Large intestine (tissue), 3 donors: ENCODE data around the gene NTSR1. TPM values are rescaled to one million over a fixed set of nuclear protein-coding genes. Genes with fewer than 3 reads are reported as not detected.

Experiments
- DNase-seq, 2 donors: peaks; one replicate each; pipeline versions ENCODE4 v3.0.0 to v3.0.0-alpha.2; 2013
- H3K27ac ChIP-seq: one replicate; pipeline ENCODE4 v1.5.1; 2013; ENCODE audit warnings: low read length
- H3K27me3 ChIP-seq: 2 replicates; pipeline ENCODE4 v1.6.1; 2013; ENCODE audit warnings: low read length; ENCODE audit not compliant: control insufficient read depth, insufficient read depth
- H3K36me3 ChIP-seq: 2 replicates; pipeline ENCODE4 v1.6.1; 2013; ENCODE audit warnings: low read length; ENCODE audit not compliant: control insufficient read depth, insufficient read depth
- H3K4me1 ChIP-seq: one replicate; pipeline ENCODE4 v1.6.1; 2013; ENCODE audit warnings: low read length; ENCODE audit not compliant: control insufficient read depth, insufficient read depth
- H3K4me3 ChIP-seq: one replicate; pipeline ENCODE4 v1.5.1; 2013; ENCODE audit warnings: low read length
- H3K9me3 ChIP-seq: one replicate; pipeline ENCODE4 v1.6.1; 2013; ENCODE audit warnings: mild to moderate bottlenecking, low read depth, low read length, moderate library complexity; ENCODE audit not compliant: control insufficient read depth
- WGBS: methylation state at CpG from one replicate; pipeline ENCODE4 v1.1.5; 2013; ENCODE audit warnings: low lambda C conversion rate; ENCODE audit not compliant: insufficient coverage; 5-methylcytosine and 5-hydroxymethylcytosine counted together
- polyA plus RNA-seq: library from polyadenylated mRNA; unstranded; fragments of 120-200 nt; gene quantifications from one replicate; pipeline ENCODE4 v1.2.1, GENCODE V29; 2013

NTSR1 gene
- polyA plus RNA-seq, 1 donor, result 1.1 TPM

DNA sequence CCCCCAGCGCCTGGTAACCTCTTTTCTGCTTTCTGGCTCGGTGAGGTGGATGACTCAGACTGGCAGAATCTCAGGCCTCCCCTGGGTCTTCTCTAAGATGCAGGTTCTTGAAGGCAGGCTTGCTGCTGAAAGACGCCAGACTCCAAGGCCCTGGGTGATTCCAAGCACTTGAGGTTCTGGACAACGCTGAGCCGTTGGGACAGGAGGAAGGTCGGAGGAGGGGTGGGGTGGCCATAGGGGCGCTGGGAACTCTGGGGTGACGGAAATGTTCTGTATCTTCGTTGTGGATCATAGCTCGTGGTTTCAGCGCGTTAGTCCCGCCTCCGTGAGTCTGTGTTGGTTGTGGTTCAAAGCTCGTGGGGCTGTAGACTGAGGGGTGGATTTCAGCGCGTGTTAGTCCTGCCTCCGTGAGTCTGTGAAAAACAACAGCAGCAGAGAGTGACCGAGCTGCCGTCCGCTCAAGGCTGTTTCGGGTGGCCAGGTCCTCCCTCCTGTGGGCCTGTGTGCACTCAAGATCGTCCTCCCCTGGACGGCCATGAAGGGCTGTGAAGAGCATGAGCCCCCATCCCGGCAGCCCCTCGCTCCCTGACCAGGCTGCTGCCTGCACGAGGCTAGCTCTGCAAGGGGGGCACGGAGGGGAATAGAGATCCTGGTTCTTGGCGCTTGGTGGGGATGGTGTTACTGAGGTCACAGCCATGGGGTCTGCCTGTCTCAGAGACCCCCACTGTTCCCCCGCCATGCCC, 7.7 kb downstream of the NTSR1 start:
- Histone ChIP-seq H3K9me3 (no peaks in the 10 kb centered on the region), H3K27me3 (peaks cover 20% of the 10 kb centered on the region), H3K36me3 (no peaks in the 10 kb centered on the region), H3K4me3 (no peak overlapping the region), H3K4me1 (no peaks in the 10 kb centered on the region), H3K27ac (no peak overlapping the region)
- WGBS, result no CpG with 5 or more reads among the region's 30 CpGs
- no peak for DNase-seq

DNA sequence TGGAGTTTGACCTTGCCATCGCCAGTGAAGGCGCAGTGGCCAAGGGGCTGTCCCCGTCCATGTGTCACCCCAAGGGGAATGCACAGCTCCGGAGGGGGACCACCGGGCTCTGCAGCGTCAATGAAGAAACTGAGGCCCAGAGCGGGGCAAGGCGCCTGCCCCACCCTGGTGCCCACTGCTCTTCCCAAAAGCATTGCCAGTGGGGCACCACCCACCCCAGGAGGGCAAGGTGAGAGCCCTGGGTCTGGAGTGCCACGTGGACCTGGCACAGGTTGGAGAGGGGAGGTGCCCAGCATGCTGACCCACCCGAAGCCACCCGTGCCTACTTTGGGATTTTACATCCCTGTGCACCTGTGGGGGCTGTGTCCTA, 8.3 kb downstream of the NTSR1 start:
- WGBS, result no CpG with 5 or more reads among the region's 11 CpGs
- H3K27me3 ChIP-seq, result peaks cover 20% of the 10 kb centered on the region
- DNase-seq, result no peak
- no peaks in the 10 kb centered on the region for H3K9me3 ChIP-seq
- H3K27ac ChIP-seq, result no peak overlapping the region
- no peaks in the 10 kb centered on the region for H3K4me1 ChIP-seq
- no peak overlapping the region for H3K4me3 ChIP-seq
- H3K36me3 ChIP-seq, result no peaks in the 10 kb centered on the region

DNA sequence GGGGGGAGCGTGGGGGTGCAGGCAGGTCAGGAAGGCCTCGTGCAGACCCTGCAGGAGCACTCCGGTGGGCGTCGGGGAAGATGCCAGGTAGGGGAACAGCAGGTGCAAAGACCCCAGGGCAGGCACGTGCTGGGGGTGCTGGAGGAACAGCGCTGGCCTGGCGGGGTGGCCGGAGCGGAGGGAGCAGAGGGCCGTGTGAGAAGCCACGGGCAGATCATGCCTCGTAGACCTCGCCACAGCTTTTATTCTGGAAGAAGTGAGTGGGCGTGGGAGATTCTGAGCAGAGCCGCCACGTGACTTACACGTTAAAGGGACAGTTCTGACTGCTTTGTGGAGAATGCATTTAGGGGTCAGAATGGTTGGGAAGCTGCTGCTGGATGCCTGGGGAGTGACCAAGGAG, 9.3 kb downstream of the NTSR1 start:
- Histone ChIP-seq H3K27ac (no peak overlapping the region), H3K27me3 (peaks cover 18% of the 10 kb centered on the region)
- WGBS, result no CpG with 5 or more reads among the region's 18 CpGs

DNA sequence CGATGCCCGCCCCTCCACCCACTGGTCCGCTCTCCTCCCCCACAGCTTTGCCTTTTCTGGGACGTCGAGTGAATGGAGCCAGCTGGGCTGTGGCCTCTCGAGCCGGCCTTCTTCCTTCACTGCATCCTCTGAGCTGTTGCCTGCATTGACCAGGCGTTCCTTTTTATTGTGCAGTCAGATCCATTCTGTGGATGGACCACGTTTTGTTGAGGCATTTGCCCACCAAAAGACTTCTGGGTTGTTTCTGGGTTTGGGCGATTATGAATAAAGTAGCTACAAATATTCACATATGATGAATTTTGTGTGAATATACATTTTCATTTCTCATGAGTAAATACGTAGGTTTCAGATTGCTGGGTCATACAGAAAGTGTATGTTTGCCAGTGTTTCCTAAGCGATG, 9.9 kb downstream of the NTSR1 start:
- Histone ChIP-seq H3K4me3 (no peak overlapping the region), H3K36me3 (no peaks in the 10 kb centered on the region), H3K9me3 (no peaks in the 10 kb centered on the region), H3K4me1 (no peaks in the 10 kb centered on the region), H3K27me3 (peaks cover 15% of the 10 kb centered on the region), H3K27ac (no peak overlapping the region)
- DNase-seq, result no peak
- 80% methylated on average over 1 of the region's 12 CpGs for WGBS

More for the DNA sequence above, 9.3 kb downstream of the NTSR1 start:
- H3K4me1 ChIP-seq, result no peaks in the 10 kb centered on the region
- no peak for DNase-seq
- no peaks in the 10 kb centered on the region for H3K36me3 ChIP-seq
- H3K9me3 ChIP-seq, result no peaks in the 10 kb centered on the region
- no peak overlapping the region for H3K4me3 ChIP-seq

DNA sequence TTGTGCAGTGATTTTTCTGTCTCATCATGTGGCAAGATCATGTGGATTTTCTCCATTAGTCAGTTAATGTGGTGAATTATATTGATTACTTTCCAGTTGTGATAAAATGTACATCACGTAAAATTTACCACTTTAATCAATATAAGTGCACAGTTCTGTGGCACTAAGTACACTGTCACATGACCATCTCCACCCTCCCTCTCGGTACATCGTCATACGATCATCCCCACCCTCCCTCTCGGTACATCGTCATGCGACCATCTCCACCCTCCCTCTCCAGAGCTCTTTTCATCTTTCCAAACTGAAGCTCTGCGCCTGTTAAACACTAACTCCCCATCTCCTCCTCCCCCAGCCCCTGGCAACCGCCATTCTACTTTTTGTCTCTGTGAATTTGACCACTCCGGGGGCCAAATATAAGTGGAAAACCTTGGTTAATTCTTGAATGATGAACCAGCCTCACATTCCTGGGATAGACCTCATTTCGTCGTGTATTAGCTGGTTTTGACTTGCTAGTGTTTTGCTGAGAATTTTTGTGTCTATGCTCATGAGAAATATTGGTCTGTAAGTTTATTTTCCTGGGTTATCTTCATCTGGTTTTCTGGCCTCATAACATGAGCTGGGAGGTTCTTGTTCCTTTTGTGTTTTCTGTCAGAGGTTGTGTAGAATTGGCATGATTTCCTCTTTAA, 10.8 kb downstream of the NTSR1 start:
- H3K27me3 ChIP-seq, result peaks cover 12% of the 10 kb centered on the region
- no peak overlapping the region for H3K27ac ChIP-seq
- WGBS, result 80% methylated on average over 2 of the region's 12 CpGs

DNA sequence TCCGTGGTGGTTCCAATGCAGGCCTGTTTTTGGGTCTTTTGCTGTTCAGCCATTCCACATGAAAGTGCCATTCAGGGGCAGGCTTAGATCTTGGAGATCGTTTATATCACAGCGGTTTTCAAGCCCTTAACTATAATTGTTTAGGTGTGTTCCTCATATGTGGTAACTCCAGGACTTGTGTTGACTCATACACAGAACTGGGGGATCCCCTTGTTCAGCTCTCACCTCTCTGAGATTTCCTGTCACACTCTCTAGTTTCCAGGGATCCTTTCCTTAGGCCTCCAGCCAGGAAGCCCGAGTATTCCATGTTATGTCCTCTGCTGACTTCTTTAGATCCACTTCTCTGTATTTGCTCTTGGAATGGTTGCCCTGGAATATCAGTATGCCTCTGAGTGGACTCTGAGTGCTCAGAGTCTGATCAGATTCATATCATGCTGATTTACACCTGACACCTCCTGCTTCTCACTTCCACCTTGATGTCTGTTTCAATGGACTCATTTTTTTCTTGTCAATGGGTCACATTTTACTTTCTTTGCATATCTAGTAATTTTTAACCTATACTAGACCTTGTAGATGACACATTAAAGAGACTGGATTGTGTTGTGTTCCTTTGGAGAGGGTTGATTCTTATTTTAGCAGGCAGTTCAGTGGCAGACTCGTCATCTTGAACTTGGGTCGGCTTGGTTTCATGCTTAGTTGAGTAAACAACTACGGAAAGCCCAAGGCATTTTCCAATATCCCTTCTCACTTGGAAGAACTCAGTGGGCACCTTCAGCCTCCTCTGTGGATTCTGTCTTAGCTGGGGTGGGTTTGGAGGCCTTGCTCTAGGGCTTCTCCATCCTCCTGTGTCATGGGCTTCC, 13.1 kb downstream of the NTSR1 start:
- no peak overlapping the region for H3K27ac ChIP-seq
- H3K9me3 ChIP-seq, result no peaks in the 10 kb centered on the region
- no peaks in the 10 kb centered on the region for H3K36me3 ChIP-seq
- H3K4me1 ChIP-seq, result no peaks in the 10 kb centered on the region
- H3K27me3 ChIP-seq, result peaks cover 22% of the 10 kb centered on the region
- 60% methylated on average over 1 of the region's 7 CpGs for WGBS
- no peak overlapping the region for H3K4me3 ChIP-seq
- DNase-seq, result no peak

More for the DNA sequence above, 10.8 kb downstream of the NTSR1 start:
- Histone ChIP-seq H3K4me3 (no peak overlapping the region), H3K4me1 (no peaks in the 10 kb centered on the region), H3K36me3 (no peaks in the 10 kb centered on the region), H3K9me3 (no peaks in the 10 kb centered on the region)
- no peak for DNase-seq

DNA sequence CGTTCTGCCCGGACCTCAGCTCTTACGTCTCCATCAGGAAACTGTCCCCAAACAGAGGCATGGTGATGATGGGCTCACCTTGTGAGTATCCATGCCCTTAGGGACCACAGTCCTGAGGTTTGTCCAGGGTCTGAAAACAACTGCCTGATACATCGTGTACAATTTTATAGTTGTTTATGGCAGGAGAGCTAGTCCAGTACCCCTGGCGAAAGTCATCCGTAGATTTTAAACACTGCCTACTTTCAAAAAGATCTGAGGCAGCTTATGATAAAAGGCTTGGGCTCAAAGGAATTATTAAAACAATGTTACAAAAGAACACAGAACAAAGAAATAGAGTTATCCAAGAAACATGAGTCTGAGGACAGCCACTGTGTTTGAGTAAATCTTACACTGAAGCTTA, 14.0 kb downstream of the NTSR1 start:
- no peak overlapping the region for H3K27ac ChIP-seq
- H3K27me3 ChIP-seq, result peaks cover 22% of the 10 kb centered on the region
- H3K4me3 ChIP-seq, result no peak overlapping the region
- no peaks in the 10 kb centered on the region for H3K9me3 ChIP-seq
- DNase-seq, result no peak
- no CpG with 5 or more reads among the region's 6 CpGs for WGBS
- no peaks in the 10 kb centered on the region for H3K4me1 ChIP-seq
- H3K36me3 ChIP-seq, result no peaks in the 10 kb centered on the region

DNA sequence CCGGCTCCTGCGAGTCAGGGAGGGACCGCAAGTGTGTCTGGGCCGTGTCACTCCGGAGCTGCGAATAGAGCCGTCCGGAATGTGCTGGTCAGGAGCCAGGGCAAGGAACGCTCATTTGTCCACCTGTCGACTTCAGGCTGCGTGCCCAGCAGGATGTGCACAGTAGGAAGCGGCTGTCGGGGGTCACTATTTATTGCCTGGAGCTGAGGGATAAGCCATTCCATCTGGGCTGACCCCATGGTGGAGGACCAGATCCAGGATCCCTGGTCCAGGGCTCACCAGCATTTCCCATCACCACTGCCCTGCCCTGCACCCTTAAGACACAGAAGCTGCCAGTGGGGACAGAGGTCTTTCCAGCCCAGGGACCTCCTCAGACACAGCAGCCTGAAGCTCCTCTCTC, 14.7 kb downstream of the NTSR1 start:
- peak; percentile 21 to 31 for DNase-seq
- no peaks in the 10 kb centered on the region for H3K4me1 ChIP-seq
- no peaks in the 10 kb centered on the region for H3K9me3 ChIP-seq
- no peaks in the 10 kb centered on the region for H3K36me3 ChIP-seq
- H3K27me3 ChIP-seq, result peaks cover 22% of the 10 kb centered on the region
- H3K27ac ChIP-seq, result no peak overlapping the region
- H3K4me3 ChIP-seq, result no peak overlapping the region
- WGBS, result no CpG with 5 or more reads among the region's 13 CpGs

DNA sequence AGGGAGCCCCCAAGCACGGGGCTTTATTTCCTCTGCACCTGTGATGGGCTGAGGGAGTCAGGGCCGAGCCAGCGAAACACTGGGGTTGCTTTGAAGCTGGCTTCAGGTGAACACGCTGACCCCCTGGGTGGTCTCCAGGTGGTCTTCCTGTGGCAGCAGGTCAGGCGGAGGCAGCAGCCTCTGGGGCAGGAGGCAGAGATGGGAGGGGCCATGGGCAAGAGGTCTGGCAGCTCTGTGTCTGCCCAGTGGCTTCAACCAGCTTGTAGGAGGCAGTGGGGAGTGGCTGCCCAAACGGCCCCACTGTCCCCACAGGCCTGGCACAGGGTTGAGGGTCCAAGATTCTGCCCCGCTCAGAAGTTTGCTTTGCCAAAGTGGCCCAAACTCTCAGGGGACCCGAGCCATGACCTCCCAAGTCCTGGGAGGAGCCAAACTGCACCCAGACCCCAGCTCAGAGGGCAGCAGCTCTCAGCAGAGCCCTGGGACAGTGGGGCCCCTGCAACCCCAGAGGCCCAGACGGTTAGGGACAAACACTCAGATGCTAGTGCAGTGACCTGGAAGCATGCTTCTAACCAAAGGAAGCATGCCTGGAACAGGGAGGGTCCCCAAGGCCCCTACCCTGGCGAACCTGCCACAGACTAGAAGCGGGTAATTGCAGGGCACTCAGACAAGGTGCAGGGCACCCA, 15.3 kb downstream of the NTSR1 start:
- no peaks in the 10 kb centered on the region for H3K4me1 ChIP-seq
- H3K27me3 ChIP-seq, result peaks cover 22% of the 10 kb centered on the region
- no peaks in the 10 kb centered on the region for H3K36me3 ChIP-seq
- H3K9me3 ChIP-seq, result no peaks in the 10 kb centered on the region
- no CpG with 5 or more reads among the region's 11 CpGs for WGBS
- H3K27ac ChIP-seq, result no peak overlapping the region
- DNase-seq, result no peak
- no peak overlapping the region for H3K4me3 ChIP-seq
